HUES48 (cell line): ENCODE data around the gene METRN.

Experiments
- H3K27ac ChIP-seq: one replicate; pipeline ENCODE4 v1.7.0; 2013; ENCODE audit warnings: low read depth, low read length, inconsistent platforms
- H3K27me3 ChIP-seq: 2 replicates; pipeline ENCODE4 v1.6.1; 2013; ENCODE audit warnings: mild to moderate bottlenecking, low read length; ENCODE audit not compliant: control insufficient read depth, insufficient read depth
- H3K36me3 ChIP-seq: 2 replicates; pipeline ENCODE4 v1.6.1; 2013; ENCODE audit warnings: low read length; ENCODE audit not compliant: control insufficient read depth, insufficient read depth
- H3K4me1 ChIP-seq: 2 replicates; pipeline ENCODE4 v1.6.1; 2013; ENCODE audit warnings: mild to moderate bottlenecking, low read length; ENCODE audit not compliant: control insufficient read depth, insufficient read depth
- H3K4me3 ChIP-seq: 2 replicates; pipeline ENCODE4 v1.5.1; 2013; ENCODE audit warnings: mild to moderate bottlenecking, low read depth, low read length
- H3K9ac ChIP-seq: 2 replicates; pipeline ENCODE4 v1.6.1; 2013; ENCODE audit warnings: mild to moderate bottlenecking, low read depth, low read length, moderate library complexity
- H3K9me3 ChIP-seq: 2 replicates; pipeline ENCODE4 v1.6.1; 2013; ENCODE audit warnings: low read length; ENCODE audit not compliant: control insufficient read depth, insufficient read depth

Gene METRN

GRCh38 chr16:672851-673250 is 42.1 kb upstream of the METRN start:
- no peaks in the 10 kb centered on the region for H3K27me3 ChIP-seq
- H3K4me3 ChIP-seq = no peak overlapping the region
- H3K4me1 ChIP-seq = peaks cover 20% of the 10 kb centered on the region; the same call in 1 of the 2 replicates
- H3K36me3 ChIP-seq = peaks cover 53% of the 10 kb centered on the region
- H3K9ac ChIP-seq = no peak overlapping the region
- H3K27ac ChIP-seq = no peak overlapping the region
- no peaks in the 10 kb centered on the region for H3K9me3 ChIP-seq

- Histone ChIP-seq H3K9ac (no peak overlapping the region), H3K27me3 (no peaks in the 10 kb centered on the region), H3K4me1 (peaks cover 20% of the 10 kb centered on the region; the same call in 1 of the 2 replicates), H3K27ac (no peak overlapping the region), H3K36me3 (peaks cover 53% of the 10 kb centered on the region), H3K9me3 (no peaks in the 10 kb centered on the region), H3K4me3 (no peak overlapping the region)
Measured at GRCh38 chr16:673399-673991, 41.4 kb upstream of the METRN start.

- no peak overlapping the region; the same call in 1 of the 2 replicates for H3K4me3 ChIP-seq
- H3K9me3 ChIP-seq = no peaks in the 10 kb centered on the region
- no peaks in the 10 kb centered on the region for H3K27me3 ChIP-seq
- H3K27ac ChIP-seq = no peak overlapping the region
- no peak overlapping the region for H3K9ac ChIP-seq
- H3K4me1 ChIP-seq = peaks cover 27% of the 10 kb centered on the region; the same call in 1 of the 2 replicates
- H3K36me3 ChIP-seq = peaks cover 49% of the 10 kb centered on the region
Measured at GRCh38 chr16:674214-674881, 40.6 kb upstream of the METRN start.

- Histone ChIP-seq H3K9ac (no peak within 1 kb of the TSS), H3K9me3 (no peaks in the 10 kb centered on the region), H3K36me3 (peaks cover 40% of the 10 kb centered on the region), H3K4me1 (peaks cover 27% of the 10 kb centered on the region; the same call in 1 of the 2 replicates), H3K27me3 (no peaks in the 10 kb centered on the region), H3K27ac (no peak within 1 kb of the TSS), H3K4me3 (peak within 1 kb of the TSS; percentile 67)
Measured at GRCh38 chr16:674968-675883, 39.7 kb upstream of the METRN start, which contains the start of gene RHBDL1. Gene RHBDL1 (plus strand): TSS chr16:675671. CDS start chr16:675791, 120 bp downstream.

GRCh38 chr16:675884-676564 is 38.9 kb upstream of the METRN start:
- Histone ChIP-seq H3K4me3 (peak overlapping the region; percentile 67; the same call in 1 of the 2 replicates), H3K27ac (no peak overlapping the region), H3K4me1 (peaks cover 28% of the 10 kb centered on the region; the same call in 1 of the 2 replicates), H3K27me3 (no peaks in the 10 kb centered on the region), H3K9ac (no peak overlapping the region), H3K36me3 (peaks cover 32% of the 10 kb centered on the region), H3K9me3 (no peaks in the 10 kb centered on the region)

GRCh38 chr16:676565-676902 is 38.4 kb upstream of the METRN start:
- Histone ChIP-seq H3K9ac (no peak overlapping the region), H3K27ac (no peak overlapping the region), H3K4me1 (peaks cover 33% of the 10 kb centered on the region), H3K36me3 (peaks cover 31% of the 10 kb centered on the region), H3K9me3 (no peaks in the 10 kb centered on the region), H3K4me3 (no peak overlapping the region), H3K27me3 (no peaks in the 10 kb centered on the region)

- H3K27ac ChIP-seq = no peak overlapping the region
- H3K4me3 ChIP-seq = peak overlapping the region; percentile 1; the same call in 1 of the 2 replicates
- H3K27me3 ChIP-seq = no peaks in the 10 kb centered on the region
- H3K9me3 ChIP-seq = no peaks in the 10 kb centered on the region
- no peak overlapping the region for H3K9ac ChIP-seq
- H3K36me3 ChIP-seq = peaks cover 31% of the 10 kb centered on the region
- peaks cover 34% of the 10 kb centered on the region for H3K4me1 ChIP-seq
Measured at GRCh38 chr16:676913-677312, 38.0 kb upstream of the METRN start.

GRCh38 chr16:677316-678190 is 37.4 kb upstream of the METRN start:
- peaks cover 31% of the 10 kb centered on the region for H3K36me3 ChIP-seq
- peak overlapping the region; percentile 1; the same call in 1 of the 2 replicates for H3K4me3 ChIP-seq
- H3K27me3 ChIP-seq = no peaks in the 10 kb centered on the region
- H3K9ac ChIP-seq = no peak overlapping the region
- no peak overlapping the region for H3K27ac ChIP-seq
- no peaks in the 10 kb centered on the region for H3K9me3 ChIP-seq
- H3K4me1 ChIP-seq = peaks cover 34% of the 10 kb centered on the region

- H3K27ac ChIP-seq = no peak overlapping the region
- H3K9me3 ChIP-seq = no peaks in the 10 kb centered on the region
- H3K4me3 ChIP-seq = no peak overlapping the region
- no peak overlapping the region for H3K9ac ChIP-seq
- no peaks in the 10 kb centered on the region for H3K27me3 ChIP-seq
- H3K4me1 ChIP-seq = peaks cover 39% of the 10 kb centered on the region
- H3K36me3 ChIP-seq = peaks cover 31% of the 10 kb centered on the region
Measured at GRCh38 chr16:678209-678857, 36.6 kb upstream of the METRN start.
